Measurements from ENCODE around the gene CMBL. TPM values are rescaled to one million over a fixed set of nuclear protein-coding genes. Genes with fewer than 3 reads are reported as not detected.
"Not testable (repeated sequence)": the region's sequence is repeated elsewhere in the genome, so short reads cannot be mapped to it uniquely, and the experiment has no call there.

Gene CMBL
- total RNA-seq (2014; rRNA removed; shearing (Covaris generic)) = 6.6 and 11.4 TPM in 2 replicates

- DNase-seq (ENCODE audit: low read depth) = peak; percentile 69
Observed at GRCh38 chr5:10307206-10308148, at the start of gene CMBL. Gene CMBL, minus strand, starts transcription at chr5:10307902. Its CDS starts 17,140 bp downstream, at chr5:10290762.

GRCh38 chr5:10355071-10355889, 47.6 kb upstream of the CMBL start:
- DNase-seq (ENCODE audit: low read depth) = no peak

GRCh38 chr5:10354048-10354872, 46.6 kb upstream of the CMBL start:
- peak; percentile 64 for DNase-seq (ENCODE audit: low read depth)

- DNase-seq (ENCODE audit: low read depth) = peak; percentile 93
Observed at GRCh38 chr5:10353241-10354047, 45.7 kb upstream of the CMBL start, which contains the start of gene MARCHF6. Gene MARCHF6, plus strand, starts transcription at chr5:10353695. Its CDS starts 204 bp downstream, at chr5:10353899.

GRCh38 chr5:10352430-10353240, 44.9 kb upstream of the CMBL start:
- DNase-seq (ENCODE audit: low read depth) = peak; percentile 87

- no peak for DNase-seq (ENCODE audit: low read depth)
Observed at GRCh38 chr5:10351919-10352318, 44.2 kb upstream of the CMBL start.

GRCh38 chr5:10351199-10351905, 43.6 kb upstream of the CMBL start:
- DNase-seq (ENCODE audit: low read depth) = peak; percentile 95

GRCh38 chr5:10348258-10348657, 40.6 kb upstream of the CMBL start:
- no peak for DNase-seq (ENCODE audit: low read depth)

GRCh38 chr5:10344461-10345106, 36.9 kb upstream of the CMBL start:
- not testable (repeated sequence) for DNase-seq (ENCODE audit: low read depth)

- no peak for DNase-seq (ENCODE audit: low read depth)
Observed at GRCh38 chr5:10343486-10343885, 35.8 kb upstream of the CMBL start.

GRCh38 chr5:10339958-10340357, 32.3 kb upstream of the CMBL start:
- no peak for DNase-seq (ENCODE audit: low read depth)

GRCh38 chr5:10339058-10339811, 31.5 kb upstream of the CMBL start:
- no peak for DNase-seq (ENCODE audit: low read depth)

- no peak for DNase-seq (ENCODE audit: low read depth)
Observed at GRCh38 chr5:10338686-10339057, 31.0 kb upstream of the CMBL start.

- no peak for DNase-seq (ENCODE audit: low read depth)
Observed at GRCh38 chr5:10337986-10338385, 30.3 kb upstream of the CMBL start.

- DNase-seq (ENCODE audit: low read depth) = no peak
Observed at GRCh38 chr5:10337107-10337506, 29.4 kb upstream of the CMBL start.

- no peak for DNase-seq (ENCODE audit: low read depth)
Observed at GRCh38 chr5:10335711-10336470, 28.2 kb upstream of the CMBL start.

- no peak for DNase-seq (ENCODE audit: low read depth)
Observed at GRCh38 chr5:10334831-10335230, 27.1 kb upstream of the CMBL start.

All from M059J (cell line).